ENCODE measurements around the gene NCAPH2. TPM values are rescaled to one million over a fixed set of nuclear protein-coding genes. Genes with fewer than 3 reads are reported as not detected.

NCAPH2 gene
- polyA plus RNA-seq, 6 donors from 2014 or later: 33.9 to 43.3 (median 37.6) TPM

GRCh38 chr22:50568626-50569025, 60.6 kb downstream of the NCAPH2 start:
- H3K4me1 Mint-ChIP-seq: peaks cover 0 to 13% (median under 1%) of the 10 kb centered on the region in 3 donors

GRCh38 chr22:50569041-50569459, 61.0 kb downstream of the NCAPH2 start:
- DNase-seq: no peak
- no peaks in the 10 kb centered on the region for H3K9me3 Mint-ChIP-seq

More at GRCh38 chr22:50568626-50569025, 60.6 kb downstream of the NCAPH2 start:
- H3K27ac Mint-ChIP-seq: no peak overlapping the region
- H3K9me3 Mint-ChIP-seq: no peaks in the 10 kb centered on the region
- DNase-seq: no peak
- H3K36me3 Mint-ChIP-seq: no peaks in the 10 kb centered on the region
- peaks cover 0 to 5% (median 0%) of the 10 kb centered on the region in 3 donors for H3K27me3 Mint-ChIP-seq
- no peak overlapping the region for H3K4me3 Mint-ChIP-seq
- no peak for ATAC-seq (ENCODE audit: low read depth in 2 of 2)

GRCh38 chr22:50569896-50570535, 62.0 kb downstream of the NCAPH2 start:
- Mint-ChIP-seq H3K9me3 (no peaks in the 10 kb centered on the region), H3K27me3 (peaks cover 0 to 5% (median 0%) of the 10 kb centered on the region in 3 donors), H3K4me1 (peaks cover 0 to 9% (median 0%) of the 10 kb centered on the region in 3 donors), H3K27ac (no peak overlapping the region), H3K4me3 (no peak overlapping the region), H3K36me3 (no peaks in the 10 kb centered on the region)
- ATAC-seq (ENCODE audit: low read depth in 2 of 2) (no peak), DNase-seq (no peak)

More at GRCh38 chr22:50569041-50569459, 61.0 kb downstream of the NCAPH2 start:
- no peaks in the 10 kb centered on the region for H3K36me3 Mint-ChIP-seq
- H3K4me3 Mint-ChIP-seq: no peak overlapping the region
- no peak overlapping the region for H3K27ac Mint-ChIP-seq
- peaks cover 0 to 9% (median 0%) of the 10 kb centered on the region in 3 donors for H3K4me1 Mint-ChIP-seq
- peaks cover 0 to 5% (median 0%) of the 10 kb centered on the region in 3 donors for H3K27me3 Mint-ChIP-seq
- no peak for ATAC-seq (ENCODE audit: low read depth in 2 of 2)

GRCh38 chr22:50570861-50571260, 62.8 kb downstream of the NCAPH2 start:
- H3K4me1 Mint-ChIP-seq: peaks cover 0 to 9% (median 0%) of the 10 kb centered on the region in 3 donors
- H3K36me3 Mint-ChIP-seq: no peaks in the 10 kb centered on the region
- ATAC-seq (ENCODE audit: low read depth in 2 of 2) (no peak), DNase-seq (no peak)
- peaks cover 0 to 5% (median 0%) of the 10 kb centered on the region in 3 donors for H3K27me3 Mint-ChIP-seq
- no peak overlapping the region for H3K27ac Mint-ChIP-seq
- H3K9me3 Mint-ChIP-seq: no peaks in the 10 kb centered on the region
- no peak overlapping the region for H3K4me3 Mint-ChIP-seq

DNA sequence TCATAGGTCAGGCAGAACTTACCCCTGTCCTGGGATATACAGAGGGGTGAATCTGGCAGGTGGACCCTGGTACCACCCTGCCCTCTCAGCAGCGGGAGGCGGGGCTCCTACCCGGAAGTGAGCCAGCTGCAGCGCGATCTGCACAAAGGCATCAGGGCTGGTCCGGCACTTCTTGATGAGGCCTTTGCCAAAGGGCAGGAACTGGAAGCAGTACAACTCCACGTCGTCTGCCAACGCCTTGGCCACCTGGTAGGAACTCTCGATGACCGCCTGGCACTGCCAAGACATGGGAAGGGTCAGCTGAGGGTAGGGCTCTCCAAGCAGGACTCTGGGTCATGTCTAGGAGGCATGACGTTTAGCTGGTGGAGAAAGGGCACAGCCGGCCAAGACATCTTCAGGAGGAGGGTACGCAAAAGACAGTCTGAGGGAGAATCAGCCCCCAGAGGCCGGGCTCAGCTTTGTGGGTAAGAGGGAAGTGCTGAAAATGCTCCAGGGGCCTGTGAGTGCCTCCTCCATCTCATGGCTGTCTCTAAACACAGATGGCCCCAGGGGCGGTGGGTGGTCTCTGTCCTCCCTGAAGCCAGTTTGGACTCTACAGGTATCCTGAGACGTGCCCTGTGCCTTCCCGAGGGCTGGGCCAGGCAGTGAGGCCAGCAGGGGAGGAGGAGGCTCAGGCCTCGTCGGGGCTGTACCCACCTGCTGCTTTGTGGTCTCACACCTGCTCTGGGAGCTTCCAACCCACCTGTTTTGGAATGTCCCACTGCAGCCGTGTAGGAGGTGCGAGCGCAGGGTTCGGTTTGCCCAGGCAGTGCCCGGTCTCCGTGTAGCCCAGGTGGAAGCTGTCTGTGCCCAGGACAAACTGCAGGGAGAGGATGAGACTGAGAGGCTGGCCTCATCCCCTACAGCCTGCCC, 63.5 kb downstream of the NCAPH2 start:
- DNase-seq (no peak), ATAC-seq (ENCODE audit: low read depth in 2 of 2) (no peak)
- Mint-ChIP-seq H3K4me1 (peaks cover 0 to 9% (median 0%) of the 10 kb centered on the region in 3 donors), H3K27me3 (peaks cover 0 to 5% (median 0%) of the 10 kb centered on the region in 3 donors), H3K4me3 (no peak overlapping the region), H3K36me3 (no peaks in the 10 kb centered on the region), H3K9me3 (no peaks in the 10 kb centered on the region), H3K27ac (no peak overlapping the region)

- ATAC-seq (ENCODE audit: low read depth in 2 of 2) (no peak), DNase-seq (no peak)
- H3K27me3 Mint-ChIP-seq: peaks cover 0 to 4% (median 0%) of the 10 kb centered on the region in 3 donors
- no peak overlapping the region for H3K27ac Mint-ChIP-seq
- no peaks in the 10 kb centered on the region for H3K9me3 Mint-ChIP-seq
- peaks cover 4 to 12% (median 9%) of the 10 kb centered on the region in 3 donors for H3K4me1 Mint-ChIP-seq
- H3K36me3 Mint-ChIP-seq: no peaks in the 10 kb centered on the region
- H3K4me3 Mint-ChIP-seq: no peak overlapping the region
These were observed 64.9 kb downstream of the NCAPH2 start for GRCh38 chr22:50572965-50573364.

GRCh38 chr22:50573491-50574382, 65.7 kb downstream of the NCAPH2 start:
- Mint-ChIP-seq H3K27me3 (peaks cover 0 to 4% (median 0%) of the 10 kb centered on the region in 3 donors), H3K36me3 (no peaks in the 10 kb centered on the region), H3K27ac (no peak overlapping the region), H3K4me1 (peaks cover 4 to 12% (median 9%) of the 10 kb centered on the region in 3 donors), H3K4me3 (no peak overlapping the region), H3K9me3 (no peaks in the 10 kb centered on the region)
- DNase-seq (no peak), ATAC-seq (ENCODE audit: low read depth in 2 of 2) (no peak)

- no peaks in the 10 kb centered on the region for H3K36me3 Mint-ChIP-seq
- ATAC-seq (ENCODE audit: low read depth in 2 of 2): no peak
- no peaks in the 10 kb centered on the region for H3K9me3 Mint-ChIP-seq
- DNase-seq: no peak
- peaks cover 0 to 4% (median 0%) of the 10 kb centered on the region in 3 donors for H3K27me3 Mint-ChIP-seq
- peaks cover 4 to 13% (median 9%) of the 10 kb centered on the region in 3 donors for H3K4me1 Mint-ChIP-seq
- H3K27ac Mint-ChIP-seq: no peak overlapping the region
- H3K4me3 Mint-ChIP-seq: no peak overlapping the region
These were observed 66.3 kb downstream of the NCAPH2 start for GRCh38 chr22:50574383-50574755.

Other genes with a start within 250 kb of the NCAPH2 start
- gene MAPK12, start 246.5 kb upstream of the NCAPH2 start, polyA plus RNA-seq (ENCODE audit: low read depth in 6 of 6): under 1 TPM in 5 of 6 donors, not detected in 1; 0.04 to 0.19 (median 0.09) TPM
- gene MAPK11, start 237.8 kb upstream of the NCAPH2 start, polyA plus RNA-seq (ENCODE audit: low read depth in 6 of 6): under 1 TPM in 3 of 6 donors, not detected in 3; 0.17 to 0.21 (median 0.19) TPM
- 1 to 10 TPM in 2 of 6 donors, under 1 TPM in 3, not detected in 1; 0.46 to 1.1 (median 0.66) TPM for gene PLXNB2, start 200.6 kb upstream of the NCAPH2 start, polyA plus RNA-seq (ENCODE audit: low read depth in 6 of 6)
- under 1 TPM in 5 of 6 donors, not detected in 1; 0.05 to 0.43 (median 0.28) TPM for gene DENND6B, start 181.2 kb upstream of the NCAPH2 start, polyA plus RNA-seq (ENCODE audit: low read depth in 6 of 6)
- gene PPP6R2, start 164.9 kb upstream of the NCAPH2 start, polyA plus RNA-seq (ENCODE audit: low read depth in 6 of 6): 10 to 100 TPM; 11.9 to 28.1 (median 16.2) TPM
- gene SBF1, start 33.2 kb upstream of the NCAPH2 start, polyA plus RNA-seq (ENCODE audit: low read depth in 6 of 6): 10 to 100 TPM in 4 of 6 donors, 1 to 10 TPM in 2; 6.9 to 26.6 (median 11.4) TPM
- under 1 TPM in 3 of 6 donors, not detected in 3; 0.08 to 0.86 (median 0.20) TPM for gene ADM2, start 26.7 kb upstream of the NCAPH2 start, polyA plus RNA-seq (ENCODE audit: low read depth in 6 of 6)
- not detected for gene MIOX, start 21.4 kb upstream of the NCAPH2 start, polyA plus RNA-seq (ENCODE audit: low read depth in 6 of 6)
- 10 to 100 TPM in 3 of 6 donors, 1 to 10 TPM in 3; 6.4 to 20.9 (median 10.1) TPM for gene LMF2, start 522 bp upstream of the NCAPH2 start, polyA plus RNA-seq (ENCODE audit: low read depth in 6 of 6)
- gene SCO2, start 17.4 kb downstream of the NCAPH2 start, polyA plus RNA-seq (ENCODE audit: low read depth in 6 of 6): 10 to 100 TPM in 3 of 6 donors, 1 to 10 TPM in 3; 2.0 to 13.9 (median 8.1) TPM
- 10 to 100 TPM; 10.5 to 41.3 (median 18.0) TPM for gene TYMP, start 21.8 kb downstream of the NCAPH2 start, polyA plus RNA-seq (ENCODE audit: low read depth in 6 of 6)
- gene KLHDC7B, start 37.7 kb downstream of the NCAPH2 start, polyA plus RNA-seq (ENCODE audit: low read depth in 6 of 6): 1 to 10 TPM; 1.5 to 5.8 (median 4.4) TPM
- gene SYCE3, start 54.7 kb downstream of the NCAPH2 start, polyA plus RNA-seq (ENCODE audit: low read depth in 6 of 6): not detected
- 1 to 10 TPM in 2 of 6 donors, under 1 TPM in 3, not detected in 1; 0.09 to 1.4 (median 1.00) TPM for gene CPT1B, start 70.2 kb downstream of the NCAPH2 start, polyA plus RNA-seq (ENCODE audit: low read depth in 6 of 6)
- gene CHKB, start 74.6 kb downstream of the NCAPH2 start, polyA plus RNA-seq (ENCODE audit: low read depth in 6 of 6): 10 to 100 TPM; 36.2 to 50.8 (median 42.0) TPM
- under 1 TPM in 1 of 6 donors, not detected in 5; 0.04 TPM for gene MAPK8IP2, start 92.6 kb downstream of the NCAPH2 start, polyA plus RNA-seq (ENCODE audit: low read depth in 6 of 6)
- gene ARSA, start 119.9 kb downstream of the NCAPH2 start, polyA plus RNA-seq (ENCODE audit: low read depth in 6 of 6): 10 to 100 TPM in 2 of 6 donors, 1 to 10 TPM in 4; 7.5 to 12.5 (median 8.8) TPM
- not detected for gene SHANK3, start 164.6 kb downstream of the NCAPH2 start, polyA plus RNA-seq (ENCODE audit: low read depth in 6 of 6)
- gene ACR, start 230.0 kb downstream of the NCAPH2 start, polyA plus RNA-seq (ENCODE audit: low read depth in 6 of 6): not detected